ENCODE measurements around the gene SPECC1L. TPM values are rescaled to one million over a fixed set of nuclear protein-coding genes. Genes with fewer than 3 reads are reported as not detected.

SPECC1L gene
- total and polyA plus RNA-seq, 2 of the 8 experiments (the other 6 are each of a cell fraction or from before 2014, with no cell fraction given) = 15.7 to 61.6 TPM

GRCh38 chr22:24401931-24402367 is 131.3 kb downstream of the SPECC1L start:
- Histone ChIP-seq H3K14ac (ENCODE audit: insufficient read length) (no peak overlapping the region), H4K8ac (ENCODE audit: extremely low read depth, insufficient read depth, low read length) (no peak overlapping the region), H3K4me2 (ENCODE audit: insufficient read depth in 1 of 2, low read depth in 2 of 2, low read length in 2 of 2) (no peak overlapping the region), H2BK5ac (ENCODE audit: low read depth, low read length) (no peak overlapping the region), H2BK20ac (ENCODE audit: low read length) (no peak overlapping the region), H3K4ac (replicated peaks; ENCODE audit: insufficient read length, low read depth, low read length) (no peak overlapping the region), H3K23me2 (ENCODE audit: low read depth, low read length) (no peaks in the 10 kb centered on the region), H2AFZ (ENCODE audit: low read length) (no peak overlapping the region), H3K27ac (ENCODE audit: low read depth, low read length) (no peak overlapping the region), H2AK5ac (ENCODE audit: low read depth, low read length) (no peak overlapping the region), H3K27me3 (replicated peaks in 1 of 4; ENCODE audit: control insufficient read depth in 3 of 4, extremely low read depth in 1 of 4, insufficient read depth in 3 of 4, low read length in 3 of 4) (no peaks in the 10 kb centered on the region), H4K20me1 (replicated peaks in 1 of 2; ENCODE audit: control insufficient read depth in 1 of 2, insufficient read depth in 2 of 2, low read length in 2 of 2) (peaks cover 0 to 4% of the 10 kb centered on the region in 2 experiments), H3K18ac (ENCODE audit: extremely low read depth, low read length) (no peak overlapping the region), H2BK120ac (replicated peaks; ENCODE audit: low read depth, low read length) (no peak overlapping the region), H2BK12ac (ENCODE audit: low read depth, low read length) (no peak overlapping the region), H3K79me1 (ENCODE audit: low read depth, low read length) (no peaks in the 10 kb centered on the region), H3K9me3 (ENCODE audit: insufficient read depth in 2 of 2, low read depth in 1 of 2, low read length in 1 of 2) (no peaks in the 10 kb centered on the region), H3K4me1 (replicated peaks in 1 of 4; ENCODE audit: control insufficient read depth in 3 of 4, insufficient read depth in 4 of 4, low read length in 3 of 4) (peaks cover 0 to 8% (median 0%) of the 10 kb centered on the region in 4 experiments; a peak in 2 of 7 replicates), H4K91ac (replicated peaks; ENCODE audit: insufficient read length, low read length) (no peak overlapping the region), H3K4me3 (ENCODE audit: extremely low read depth in 1 of 4, insufficient read depth in 2 of 4, low read depth in 3 of 4, low read length in 4 of 4) (no peak overlapping the region), H3K56ac (replicated peaks; ENCODE audit: insufficient read length, low read depth, low read length) (no peak overlapping the region), H3K9ac (replicated peaks in 1 of 4; ENCODE audit: extremely low read depth in 1 of 4, low read depth in 3 of 4, low read length in 3 of 4) (no peak overlapping the region), H3K79me2 (ENCODE audit: control insufficient read depth in 1 of 2, insufficient read depth in 2 of 2, low read length in 2 of 2) (no peaks in the 10 kb centered on the region), H3K23ac (ENCODE audit: insufficient read length) (no peak overlapping the region), H4K5ac (ENCODE audit: insufficient read length, low read depth, low read length) (no peak overlapping the region), H2BK15ac (ENCODE audit: low read length) (no peak overlapping the region), H3K36me3 (ENCODE audit: control insufficient read depth in 2 of 4, insufficient read depth in 4 of 4, low read length in 3 of 4) (peaks cover 0 to 3% (median 1%) of the 10 kb centered on the region in 4 experiments; a peak in 3 of 8 replicates)
- no peak for TF ChIP-seq NRF1 (IDR thresholded peaks at IDR 0.05; ENCODE audit: low read depth, low read length)
- FAIRE-seq (no peak), DNase-seq (ENCODE audit: low read depth in 1 of 2, low spot score in 2 of 2) (no peak)
- CTCF ChIA-PET (ENCODE audit: partially characterized antibody) = no interaction called here
- WGBS, 2 experiments (ENCODE audit: extremely low coverage in 1 of 2, insufficient coverage in 1 of 2, insufficient read length in 1 of 2, insufficient replicate concordance in 2 of 2, low coverage in 1 of 2, low lambda C conversion rate in 2 of 2, missing lambda C conversion rate in 1 of 2) = 77% methylated on average over 5 of the region's 5 CpGs; no CpG with 5 or more reads in 1 of the 2 experiments
- POLR2A ChIA-PET (ENCODE audit: partially characterized antibody) = no interaction called here
